Activated naive CD4-positive, alpha-beta T cell (primary cell): Measurements from ENCODE around the gene EIF4E2.
"Not testable (repeated sequence)": the region's sequence is repeated elsewhere in the genome, so short reads cannot be mapped to it uniquely, and the experiment has no call there.

Experiments
- DNase-seq, 4 experiments: peaks; one replicate each; lab custom pipeline; 2025; lab: John Stamatoyannopoulos, UW

EIF4E2 gene

DNA sequence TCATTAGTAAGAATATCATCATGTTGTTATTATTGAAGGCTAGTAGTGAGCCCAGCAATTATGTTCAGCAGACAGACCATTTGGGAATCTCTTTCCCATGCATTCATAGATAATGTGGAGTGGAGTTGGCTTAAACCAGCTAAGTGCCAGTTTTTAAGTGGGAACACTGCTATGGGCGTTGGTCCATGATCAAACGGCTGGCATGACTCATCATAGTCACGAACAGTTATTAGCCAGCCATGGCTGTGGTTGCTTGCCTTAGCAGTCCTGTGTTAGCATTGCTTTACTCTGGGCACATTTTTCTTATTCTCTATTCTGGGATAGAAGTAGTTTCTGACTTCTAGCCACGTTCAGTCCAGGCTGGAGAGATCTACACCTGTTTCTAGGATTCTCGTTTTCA is 17.7 kb downstream of the EIF4E2 start:
- no peak for DNase-seq

GRCh38 chr2:232569541-232569940 is 19.1 kb downstream of the EIF4E2 start:
- DNase-seq, result no peak

DNA sequence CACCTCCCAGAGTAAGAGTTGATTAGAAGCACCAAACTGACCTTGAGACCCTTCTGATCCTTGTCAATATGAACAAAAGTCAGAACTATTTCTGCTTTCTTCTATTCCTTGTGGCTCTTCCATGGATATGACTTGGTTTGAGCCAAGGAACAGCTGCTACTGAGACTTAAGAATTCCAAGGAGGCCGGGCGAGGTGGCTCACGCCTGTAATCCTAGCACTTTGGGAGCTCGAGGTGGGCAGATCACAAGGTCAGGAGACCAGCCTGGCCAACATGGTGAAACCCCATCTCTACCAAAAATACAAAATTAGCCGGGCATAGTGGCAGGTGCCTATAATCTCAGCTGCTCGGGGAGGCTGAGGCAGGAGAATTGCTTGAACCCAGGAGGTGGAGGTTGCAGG is 20.0 kb downstream of the EIF4E2 start:
- not testable (repeated sequence) for DNase-seq

- no peak for DNase-seq
Observed at GRCh38 chr2:232571026-232571474, 20.6 kb downstream of the EIF4E2 start.

DNA sequence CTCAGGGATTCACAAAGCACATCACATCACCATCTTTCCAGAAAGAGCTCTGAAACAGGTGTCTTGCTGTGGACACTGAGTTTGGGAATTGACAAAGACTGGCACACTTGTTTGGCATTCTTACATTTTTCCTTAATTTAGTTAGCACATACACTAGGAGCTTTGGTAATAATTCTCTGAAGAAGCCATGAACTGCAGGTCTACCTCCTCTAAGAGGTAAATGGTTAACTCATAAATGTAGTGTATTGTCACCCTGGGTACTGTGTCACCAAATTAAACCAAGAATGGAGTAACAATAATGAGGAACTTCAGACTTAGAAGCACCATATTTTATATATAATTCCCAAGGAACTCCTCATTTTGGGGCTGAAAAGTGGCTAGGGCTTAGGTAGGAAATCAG is 22.6 kb downstream of the EIF4E2 start:
- DNase-seq, result no peak

GRCh38 chr2:232573771-232574435 is 23.4 kb downstream of the EIF4E2 start:
- DNase-seq, result no peak

DNA sequence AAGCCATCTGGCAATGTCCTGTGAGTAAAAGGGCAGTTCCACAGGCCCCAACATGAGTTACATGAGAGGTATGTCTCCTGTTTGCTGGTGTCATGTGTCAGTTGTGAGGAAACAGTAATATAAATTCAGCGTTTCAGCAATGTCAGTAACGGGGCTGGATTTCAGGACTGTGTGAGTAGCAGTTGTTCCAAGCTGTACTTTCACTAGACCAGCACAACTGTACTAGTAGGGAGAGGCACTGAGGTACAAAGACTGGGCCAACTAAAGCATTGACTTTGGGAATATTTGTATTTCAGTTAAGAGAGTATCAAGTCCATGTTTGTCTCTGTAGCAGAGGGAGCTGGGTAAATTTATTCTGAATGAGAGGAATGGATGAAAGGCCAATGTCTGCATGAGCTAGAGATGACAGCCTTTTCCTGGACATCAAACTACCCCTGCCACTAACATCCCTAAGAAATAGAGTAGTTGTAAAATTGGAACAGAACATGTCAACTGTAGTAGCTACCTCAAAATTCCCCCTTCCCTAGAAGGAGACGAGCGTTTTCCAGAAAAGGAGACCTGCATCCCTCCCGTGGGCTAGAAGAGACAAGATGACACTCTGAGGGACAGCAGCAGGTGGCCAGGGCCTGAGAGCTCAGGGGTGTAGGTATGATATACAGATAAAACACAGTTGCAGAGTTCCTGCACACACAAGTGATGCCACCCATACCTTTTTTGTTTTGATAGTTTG is 24.4 kb downstream of the EIF4E2 start:
- DNase-seq, result no peak

- DNase-seq, result no peak
Observed at GRCh38 chr2:232575404-232575746, 24.9 kb downstream of the EIF4E2 start.

DNA sequence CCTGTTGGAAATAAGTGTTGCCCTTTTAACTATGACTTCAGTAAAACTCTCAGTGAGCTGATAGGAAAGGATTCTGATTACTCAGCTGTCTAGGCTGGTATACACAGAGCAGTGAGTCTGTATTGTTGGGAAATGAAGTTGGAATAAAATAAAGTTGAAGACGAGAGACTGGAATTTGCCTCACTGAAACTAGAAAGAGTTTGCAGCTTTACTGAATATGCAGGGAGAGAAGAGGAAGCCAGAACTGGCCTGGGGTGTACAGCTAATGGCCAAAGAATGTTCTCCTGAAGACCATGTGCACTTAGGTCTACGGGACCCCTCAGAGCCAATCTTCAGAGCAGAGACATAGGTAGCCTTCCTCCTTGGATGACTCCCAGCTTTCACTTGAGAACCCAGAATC is 26.5 kb downstream of the EIF4E2 start:
- DNase-seq, result no peak

DNA sequence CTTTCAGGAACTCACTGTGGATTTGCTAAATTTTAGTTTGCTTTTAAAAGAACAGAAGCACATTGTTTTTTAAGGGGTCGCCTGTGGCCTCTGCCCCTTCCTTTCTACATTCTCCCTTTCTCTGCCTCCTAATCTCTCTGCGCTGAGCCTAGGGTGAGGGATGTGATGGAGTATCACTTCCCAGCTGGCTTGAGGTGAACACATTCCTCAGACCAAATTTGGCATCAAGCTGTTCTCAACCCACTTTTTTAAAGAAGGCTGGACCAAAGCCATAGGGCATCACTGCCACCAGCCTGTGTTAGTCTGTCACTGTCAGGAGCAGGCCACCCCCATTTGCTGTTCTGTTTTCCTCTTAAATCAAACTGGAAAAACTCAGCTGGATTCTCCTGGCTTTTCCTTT is 27.4 kb downstream of the EIF4E2 start:
- DNase-seq, result no peak

GRCh38 chr2:232578626-232579025 is 28.1 kb downstream of the EIF4E2 start:
- no peak for DNase-seq

- DNase-seq, result no peak
Observed at GRCh38 chr2:232580648-232580981, 30.1 kb downstream of the EIF4E2 start.

DNA sequence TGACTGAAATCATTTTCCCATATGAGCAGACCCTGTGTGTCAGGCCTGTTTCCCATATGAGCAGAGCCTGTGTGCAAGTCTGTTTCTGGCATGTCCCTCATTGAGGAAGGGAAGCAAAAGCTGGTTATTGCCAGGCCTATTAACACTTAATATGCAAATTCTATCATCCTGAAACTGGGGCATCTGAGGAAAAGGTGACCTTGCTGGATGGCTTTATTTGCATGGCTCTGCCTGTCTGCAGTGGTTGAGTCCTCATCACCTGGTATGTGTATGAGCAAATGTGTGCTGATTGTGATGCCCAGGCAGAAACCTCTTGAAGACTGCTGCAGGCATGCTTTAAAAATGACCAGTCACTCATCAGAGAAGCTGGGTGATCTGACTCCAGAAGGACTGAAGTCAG is 31.2 kb downstream of the EIF4E2 start:
- DNase-seq, result no peak

DNA sequence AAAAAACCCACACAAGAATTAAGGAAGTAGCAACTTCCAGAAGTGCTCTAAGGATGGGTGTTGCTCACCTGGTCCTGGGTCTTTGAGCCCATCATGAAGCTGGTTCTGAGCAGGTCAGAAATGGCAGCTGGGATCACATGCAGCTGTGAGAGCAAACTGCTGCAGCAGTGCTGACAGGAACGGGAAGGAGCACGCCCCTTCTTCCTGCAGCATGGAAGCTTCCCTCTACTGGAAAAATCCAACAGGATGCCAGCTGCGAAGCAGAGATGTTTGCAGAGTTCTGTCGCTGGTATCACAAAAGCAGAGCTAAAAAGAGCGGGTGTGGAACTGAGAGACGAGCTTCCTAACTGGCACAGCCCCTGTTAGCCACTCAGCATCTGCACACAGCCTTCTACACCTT is 33.7 kb downstream of the EIF4E2 start:
- DNase-seq, result no peak

DNA sequence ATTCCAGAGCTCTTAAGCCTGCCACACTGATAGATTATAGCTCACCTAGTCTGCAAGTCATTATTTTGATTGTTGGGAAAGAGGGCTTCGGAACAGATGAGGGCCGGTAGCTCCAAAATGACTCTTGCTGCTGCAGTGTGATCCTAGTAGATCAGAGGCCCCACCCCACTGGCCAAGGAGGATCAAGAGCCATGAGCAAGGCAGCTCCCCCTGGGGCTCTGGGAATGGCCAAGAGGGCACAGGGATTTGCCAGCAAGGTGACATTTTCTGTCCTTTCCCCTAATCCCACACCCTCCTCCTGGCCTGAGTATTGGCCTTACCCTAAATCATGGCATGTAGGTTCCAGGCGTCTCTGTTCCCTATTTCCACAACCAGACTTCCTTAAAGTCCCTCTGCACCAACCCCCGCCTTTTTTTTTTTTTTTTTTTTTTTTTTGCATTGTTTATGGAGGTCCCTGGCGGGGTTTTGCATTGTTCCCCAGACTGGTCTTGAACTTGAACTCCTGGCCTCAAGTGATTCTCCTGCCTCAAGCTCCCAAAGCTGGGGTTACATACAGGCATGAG is 36.5 kb downstream of the EIF4E2 start:
- DNase-seq, result no peak

GRCh38 chr2:232587512-232587911 is 37.0 kb downstream of the EIF4E2 start:
- no peak for DNase-seq

DNA sequence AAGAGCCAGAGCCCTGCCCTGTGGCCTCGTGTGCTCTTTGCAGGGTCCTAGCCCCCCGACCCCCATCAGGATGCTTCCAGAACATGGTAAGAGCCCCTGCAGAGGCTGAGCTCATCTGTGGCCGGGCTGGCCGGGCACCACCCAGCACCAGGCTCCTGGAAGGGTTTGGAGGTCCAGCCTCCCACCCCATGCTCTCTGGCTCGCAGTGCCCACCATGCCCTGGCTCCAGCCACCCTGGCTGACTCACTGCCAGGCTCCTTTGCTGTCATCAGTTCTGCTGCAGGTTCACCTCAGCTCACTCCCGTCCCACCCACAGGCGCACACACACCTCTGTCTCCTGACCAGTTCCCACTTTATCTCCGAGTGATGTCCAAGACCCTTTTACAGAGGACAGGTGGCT is 37.5 kb downstream of the EIF4E2 start:
- DNase-seq, result no peak

DNA sequence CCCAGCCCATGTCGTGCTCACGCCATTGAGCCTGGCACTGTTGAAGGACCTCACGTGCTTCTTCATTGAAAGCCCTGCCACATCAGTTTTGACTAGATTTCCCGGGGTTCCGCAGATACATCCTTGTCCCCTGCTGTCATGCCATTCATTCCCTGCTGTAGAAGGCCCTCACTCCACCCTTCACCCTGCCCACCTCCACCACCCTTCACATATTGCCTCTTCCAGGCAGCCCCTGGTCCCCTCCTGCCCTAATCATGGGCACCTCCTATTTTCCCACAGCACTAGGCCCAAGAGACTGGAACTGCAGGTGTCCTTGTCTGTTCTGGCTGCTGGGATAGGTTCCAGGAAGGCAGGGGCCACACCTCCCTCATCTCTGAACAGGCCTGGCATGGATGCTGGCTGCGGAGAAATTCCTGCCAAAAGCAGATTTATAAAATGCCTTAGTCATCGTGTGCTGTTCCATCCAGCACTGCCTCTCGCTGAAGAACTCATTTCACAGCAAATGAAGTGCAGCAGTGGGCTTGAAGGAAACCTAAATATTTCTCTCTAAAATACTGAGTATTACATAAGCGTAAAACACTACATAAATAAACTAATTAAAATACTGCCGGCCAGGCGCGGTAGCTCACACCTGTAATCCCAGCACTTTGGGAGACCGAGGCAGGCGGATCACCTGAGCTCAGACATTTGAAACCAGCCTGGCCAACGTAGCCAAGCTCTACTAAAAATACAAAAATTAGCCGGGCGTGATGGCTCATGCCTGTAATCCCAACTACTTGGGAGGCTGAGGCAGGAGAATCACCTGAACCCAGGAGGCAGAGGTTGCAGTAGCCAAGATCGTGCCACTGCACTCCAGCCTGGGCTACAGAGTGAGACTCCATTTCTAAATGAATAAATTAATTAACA is 38.4 kb downstream of the EIF4E2 start:
- no peak for DNase-seq

GRCh38 chr2:232592772-232593395 is 42.4 kb downstream of the EIF4E2 start:
- DNase-seq, result no peak

GRCh38 chr2:232593982-232594381 is 43.5 kb downstream of the EIF4E2 start:
- no peak for DNase-seq

- DNase-seq, result no peak
Observed at GRCh38 chr2:232597362-232598079, 47.0 kb downstream of the EIF4E2 start.

DNA sequence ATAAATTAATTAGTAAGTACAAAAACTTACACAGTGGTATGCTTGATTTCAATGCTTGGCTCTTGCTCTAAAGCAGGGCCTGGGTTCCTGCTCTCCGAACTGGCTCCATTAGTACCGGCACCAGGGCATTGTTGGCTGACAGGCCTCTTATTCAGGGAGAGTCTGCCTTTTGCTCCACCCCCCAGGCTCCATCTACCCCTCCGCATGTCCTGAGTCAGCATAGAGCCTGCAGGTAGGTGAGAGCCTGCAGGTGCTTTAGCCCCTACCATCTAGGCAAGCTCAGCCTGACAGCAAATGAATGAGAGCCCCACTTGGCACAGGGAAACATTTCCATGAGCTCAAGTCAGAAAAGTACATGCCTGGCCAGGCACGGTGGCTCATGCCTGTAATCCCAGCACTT is 47.8 kb downstream of the EIF4E2 start:
- no peak for DNase-seq
